DMS79 (cell line): ENCODE data around the gene PPP6R2.
"Not testable (repeated sequence)": the region's sequence is repeated elsewhere in the genome, so short reads cannot be mapped to it uniquely, and the experiment has no call there.

ENCODE experiments used
- DNase-seq: peaks from one replicate; lab custom pipeline; 2025; lab: John Stamatoyannopoulos, UW

PPP6R2 gene

DNA sequence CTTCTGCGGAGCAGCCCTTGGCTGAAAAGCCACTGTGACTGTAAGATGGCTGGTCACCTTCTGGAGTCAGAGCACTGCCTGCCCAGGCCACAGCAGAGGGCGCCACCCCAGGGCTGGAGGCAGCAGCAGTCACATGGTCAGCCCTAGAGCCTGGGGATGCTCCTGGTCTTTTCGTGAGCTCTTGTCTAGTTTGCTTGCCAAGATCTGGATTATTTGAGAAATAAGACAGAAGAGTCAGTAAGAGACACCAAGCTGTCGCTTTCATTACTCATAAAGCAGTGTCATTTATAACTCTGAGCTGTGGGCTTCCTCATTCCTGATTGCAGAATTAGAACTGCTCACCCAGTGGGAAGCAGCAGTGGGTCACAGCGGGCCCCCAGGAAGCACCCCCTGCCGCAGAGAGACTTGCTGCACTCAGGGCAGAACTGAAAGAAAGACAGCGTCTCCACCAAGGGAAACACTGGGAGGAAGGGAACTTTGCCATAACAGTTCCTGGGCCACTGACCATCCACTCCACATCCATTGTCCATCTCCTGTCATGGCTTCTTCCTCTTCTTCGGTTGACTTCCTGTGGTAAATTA is 56.7 kb downstream of the PPP6R2 start:
- no peak for DNase-seq

DNA sequence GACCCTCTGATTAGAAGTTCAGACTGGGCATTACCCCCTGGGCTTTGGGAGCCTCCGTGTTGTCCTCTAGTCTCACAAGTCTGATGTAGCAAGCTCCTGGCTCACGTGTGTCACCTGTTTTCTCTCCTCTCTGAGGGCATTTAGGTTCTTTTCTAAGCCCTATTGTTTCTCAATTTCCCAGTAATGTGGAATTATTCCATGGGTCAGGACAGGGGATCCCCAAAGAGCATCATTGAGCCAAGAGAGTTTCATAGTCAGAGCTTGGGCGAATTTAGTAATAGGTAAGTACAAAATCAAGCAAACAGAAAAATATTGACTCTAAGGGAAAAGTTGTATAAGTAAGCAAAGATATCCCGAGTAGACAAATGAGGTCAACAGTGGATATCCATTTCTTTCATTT is 57.3 kb downstream of the PPP6R2 start:
- DNase-seq: no peak

DNA sequence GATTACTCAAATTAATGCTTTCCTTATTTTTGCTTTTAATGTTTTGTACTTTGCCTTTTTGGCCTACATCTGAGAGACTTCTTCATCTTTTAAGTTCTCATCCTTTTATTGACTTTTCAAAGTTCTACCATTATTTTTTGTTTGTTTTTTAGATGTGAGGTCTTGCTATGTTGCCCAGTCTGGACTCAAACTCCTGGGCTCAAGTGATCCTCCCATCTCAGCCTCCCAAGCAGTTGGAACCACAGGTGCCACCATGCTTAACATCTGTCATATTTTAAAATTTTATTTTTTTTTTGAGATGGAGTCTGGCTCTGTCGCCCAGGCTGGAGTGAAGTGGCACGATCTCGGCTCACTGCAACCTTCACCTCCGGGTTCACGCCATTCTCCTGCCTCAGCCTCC is 57.8 kb downstream of the PPP6R2 start:
- no peak for DNase-seq

DNA sequence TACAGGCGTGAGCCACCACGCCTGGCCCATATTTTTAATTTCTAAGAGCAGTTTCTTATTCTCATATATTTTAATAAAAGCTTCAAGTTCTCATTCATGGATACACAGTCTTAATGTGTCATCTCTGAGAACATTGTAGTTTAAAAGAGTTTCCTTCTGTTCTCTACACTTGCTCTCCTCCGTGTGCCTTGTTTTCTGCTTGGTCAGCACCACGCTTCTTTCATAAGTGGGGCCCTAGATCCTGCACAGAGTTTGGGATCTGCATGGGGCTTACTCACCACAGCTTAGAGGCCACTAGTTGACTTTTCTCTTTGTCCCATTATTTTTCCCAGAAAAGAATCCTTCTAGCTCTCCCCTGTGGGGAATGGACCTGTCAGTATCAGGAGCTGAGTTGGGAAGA is 58.8 kb downstream of the PPP6R2 start:
- no peak for DNase-seq

DNA sequence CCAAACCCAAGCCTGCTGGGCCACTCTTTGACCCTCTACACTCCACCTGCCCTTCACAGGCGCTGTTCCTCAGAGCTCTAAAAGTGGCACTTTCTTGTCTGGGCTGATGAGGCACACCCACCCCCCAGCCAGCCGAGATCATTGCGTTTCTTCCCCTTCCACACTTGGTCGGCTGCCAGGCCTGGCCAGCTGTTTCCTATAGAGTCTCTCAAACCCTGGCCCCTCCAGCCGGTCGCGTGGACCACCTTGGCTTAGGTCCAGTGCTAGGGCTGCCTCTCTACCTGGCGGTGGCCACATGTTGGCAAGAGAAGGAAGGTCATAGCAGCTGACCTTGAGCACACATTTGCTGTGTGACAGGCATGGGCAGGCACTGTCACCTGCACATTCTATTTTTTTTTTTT is 60.6 kb downstream of the PPP6R2 start:
- no peak for DNase-seq

DNA sequence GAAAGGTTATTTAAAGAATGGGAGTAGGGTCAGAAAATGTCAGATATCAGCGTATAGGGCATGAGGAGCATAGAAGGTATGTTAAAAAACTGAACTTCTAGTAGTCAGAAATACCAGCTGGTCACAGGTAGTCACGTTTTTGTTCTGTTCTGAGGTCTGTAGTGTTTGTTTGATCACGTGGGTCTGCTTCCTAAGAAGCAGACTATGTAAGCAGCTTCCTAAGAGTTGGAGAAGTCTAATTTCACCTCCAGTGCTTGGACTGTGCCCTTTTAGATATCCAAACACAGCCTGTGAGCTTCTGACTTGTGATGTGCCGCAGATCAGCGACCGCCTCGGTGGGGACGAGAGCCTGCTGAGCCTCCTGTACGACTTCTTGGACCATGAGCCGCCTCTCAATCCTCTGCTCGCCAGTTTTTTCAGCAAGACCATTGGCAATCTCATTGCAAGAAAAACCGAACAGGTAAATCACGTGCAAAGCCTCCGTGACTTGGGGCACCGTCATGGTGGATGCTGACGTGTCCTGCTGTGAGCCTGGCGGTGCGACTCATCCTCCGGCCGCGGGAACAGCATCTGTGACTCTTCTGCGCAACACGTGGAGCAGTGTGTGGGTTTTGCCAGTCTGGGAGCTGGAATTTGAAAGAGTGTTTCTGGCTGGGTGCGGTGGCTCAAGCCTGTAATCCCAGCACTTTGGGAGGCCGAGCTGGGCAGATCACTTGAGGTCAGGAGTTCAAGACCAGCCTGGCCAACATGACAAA is 63.5 kb downstream of the PPP6R2 start:
- no peak for DNase-seq

DNA sequence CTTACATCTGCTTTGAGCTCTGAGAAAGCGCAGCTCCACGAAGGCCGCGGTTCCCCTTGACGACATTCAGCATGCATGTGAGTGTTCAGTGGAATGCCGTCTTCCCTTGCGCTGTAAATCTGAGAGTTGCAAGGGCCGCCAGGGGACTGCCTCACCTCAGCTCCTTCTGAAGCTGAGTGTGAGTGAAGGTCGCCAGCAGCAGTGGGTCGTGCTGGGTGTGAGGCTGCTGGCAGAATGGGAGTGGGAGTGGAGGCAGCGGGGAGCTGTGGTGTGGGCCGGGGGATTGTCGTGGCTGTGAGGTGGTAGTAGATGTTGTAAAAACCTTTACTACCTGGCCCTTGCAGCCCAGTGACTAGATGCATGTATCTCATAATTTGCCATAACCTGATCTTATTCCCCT is 65.2 kb downstream of the PPP6R2 start:
- no peak for DNase-seq

DNA sequence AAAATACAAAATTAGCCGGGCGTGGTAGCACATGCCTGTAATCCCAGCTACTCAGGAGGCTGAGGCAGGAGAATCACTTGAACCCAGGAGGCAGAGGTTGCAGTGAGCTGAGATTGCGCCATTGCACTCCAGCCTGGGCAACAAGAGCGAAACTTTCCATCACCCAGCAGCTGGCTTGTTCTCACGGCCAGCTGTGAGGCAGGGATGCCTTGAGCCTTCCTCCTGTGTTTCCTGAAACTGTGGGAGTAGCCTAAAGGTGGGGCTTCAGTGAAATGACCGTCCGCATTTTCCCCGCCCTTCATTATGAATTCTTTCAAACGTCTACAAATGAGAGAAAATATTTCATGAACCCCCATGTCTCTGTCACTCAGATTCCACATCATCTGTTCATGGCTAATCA is 65.8 kb downstream of the PPP6R2 start:
- not testable (repeated sequence) for DNase-seq

DNA sequence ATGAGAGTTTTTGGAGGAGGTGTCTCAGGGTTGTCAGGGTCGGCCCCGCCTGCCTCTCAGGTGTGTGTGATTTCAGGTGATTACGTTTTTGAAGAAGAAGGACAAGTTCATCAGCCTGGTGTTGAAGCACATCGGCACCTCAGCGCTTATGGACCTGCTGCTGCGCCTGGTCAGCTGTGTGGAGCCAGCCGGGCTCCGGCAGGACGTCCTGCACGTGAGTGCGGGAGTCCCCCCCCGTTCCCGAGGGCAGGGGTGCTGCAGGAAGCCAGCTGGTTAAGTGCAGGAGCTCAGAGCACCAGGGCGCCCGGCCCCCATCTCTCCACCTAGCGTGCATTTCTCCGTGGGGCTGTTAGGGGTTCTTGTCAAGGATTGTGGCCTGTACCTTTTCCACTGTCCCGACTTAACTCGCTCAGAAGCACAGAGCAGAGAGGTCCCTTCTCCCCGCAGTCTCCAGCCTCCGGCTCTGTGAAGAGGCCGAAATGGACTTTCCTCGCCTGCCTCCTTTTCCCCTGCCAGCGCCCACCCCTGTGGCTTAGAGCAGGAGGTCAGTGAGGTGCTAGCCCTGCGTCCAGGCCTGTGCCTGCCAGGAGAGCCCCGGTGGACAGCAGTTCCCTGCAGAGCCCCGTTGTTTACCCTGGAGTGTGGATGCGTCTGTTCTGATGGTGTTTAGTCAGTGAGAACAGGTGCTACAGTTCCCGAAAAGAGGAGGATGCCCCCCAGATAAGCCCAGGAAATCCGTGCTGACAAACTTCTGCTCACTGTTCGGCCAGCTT is 71.5 kb downstream of the PPP6R2 start:
- no peak for DNase-seq

DNA sequence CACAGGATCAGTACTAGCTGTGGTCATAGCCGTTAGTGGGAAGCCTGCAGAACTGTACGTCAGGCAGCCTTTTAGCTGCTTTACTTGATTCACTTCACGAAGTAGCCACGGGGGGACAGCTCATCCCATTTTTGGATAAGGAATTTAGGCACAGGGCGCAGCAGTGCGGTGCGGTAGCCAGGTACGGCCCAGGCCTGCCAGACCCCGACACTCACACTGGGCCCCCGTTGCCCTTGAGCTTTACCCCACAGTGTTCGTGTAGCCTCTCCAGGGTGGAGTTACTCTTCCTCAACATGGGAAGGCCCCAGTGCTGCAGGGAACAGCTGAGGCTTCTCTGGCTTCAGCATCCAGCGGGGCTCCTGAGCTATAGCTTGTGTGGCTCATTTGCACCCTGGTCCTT is 72.3 kb downstream of the PPP6R2 start:
- DNase-seq: no peak

DNA sequence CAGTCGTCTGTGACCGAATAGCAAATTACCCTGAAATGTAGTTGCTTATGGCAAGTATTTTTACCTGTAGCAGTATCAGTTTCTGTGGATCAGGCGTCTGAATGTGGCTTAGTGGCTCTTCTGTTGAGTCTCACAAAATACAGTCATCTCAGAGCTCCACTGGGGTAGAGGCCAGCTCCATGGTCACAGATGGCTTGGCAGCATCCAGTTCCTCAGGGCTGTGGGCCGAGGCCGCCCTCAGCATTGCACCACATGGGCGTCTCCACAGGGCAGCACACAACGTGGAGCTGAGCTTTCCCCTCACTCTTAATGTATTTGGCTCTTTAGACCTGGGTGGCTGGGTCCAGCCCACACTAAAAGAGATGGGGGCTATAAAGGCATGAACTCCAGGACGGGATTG is 73.9 kb downstream of the PPP6R2 start:
- no peak for DNase-seq

DNA sequence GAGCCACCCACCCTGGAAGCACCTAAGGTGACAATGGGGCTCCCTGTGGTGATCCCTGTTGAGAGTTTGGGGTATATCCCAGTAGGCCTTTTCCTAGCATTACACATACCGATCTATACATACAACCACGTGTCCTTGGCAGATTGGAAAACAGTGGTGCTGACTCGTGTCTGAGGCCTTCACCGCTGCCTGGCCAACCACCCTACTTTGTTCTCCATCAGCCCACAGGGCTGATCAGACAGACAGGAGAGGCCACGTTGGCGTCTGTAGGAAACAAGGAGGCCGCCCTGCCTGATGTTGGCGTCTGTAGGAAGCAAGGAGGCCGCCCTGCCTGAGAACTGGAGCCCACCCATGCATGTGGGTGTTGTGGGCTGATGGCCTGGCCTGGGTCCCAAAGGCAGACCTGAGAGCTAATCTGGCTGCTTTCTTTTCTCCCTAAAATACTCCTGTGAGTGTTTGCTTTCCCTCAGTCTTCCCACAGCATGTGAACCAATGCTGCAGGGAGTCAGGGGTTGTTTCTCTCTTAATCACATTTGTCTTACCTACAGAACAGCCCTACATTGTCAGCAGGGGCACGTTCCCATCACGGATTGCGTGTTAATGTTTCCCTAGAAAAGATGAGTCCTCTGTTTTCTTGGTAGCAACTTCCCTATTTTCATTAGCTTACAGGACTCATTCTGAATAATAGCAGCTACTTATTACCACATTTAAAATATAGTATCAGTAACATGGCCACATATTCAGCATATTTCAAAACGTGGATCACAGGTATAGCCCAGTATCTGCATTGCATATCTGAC is 74.5 kb downstream of the PPP6R2 start:
- DNase-seq: no peak

DNA sequence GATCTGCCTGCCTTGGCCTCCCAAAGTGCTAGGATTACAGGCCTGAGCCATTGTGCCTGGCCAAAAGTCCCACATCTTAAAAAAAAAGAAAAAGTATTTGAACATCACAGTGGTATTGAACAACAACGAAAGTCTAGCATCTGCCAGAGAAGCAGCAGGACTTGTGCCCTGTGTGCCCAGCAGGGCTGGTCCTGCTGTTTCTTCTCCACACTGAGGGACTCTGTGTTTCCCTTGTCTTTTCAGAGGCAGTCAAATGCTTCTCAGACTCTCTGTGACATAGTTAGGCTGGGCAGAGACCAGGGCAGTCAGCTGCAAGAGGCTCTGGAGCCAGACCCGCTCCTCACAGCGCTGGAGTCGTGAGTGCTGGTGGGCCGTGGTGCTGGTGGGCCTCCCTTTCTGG is 75.5 kb downstream of the PPP6R2 start:
- DNase-seq: no peak

DNA sequence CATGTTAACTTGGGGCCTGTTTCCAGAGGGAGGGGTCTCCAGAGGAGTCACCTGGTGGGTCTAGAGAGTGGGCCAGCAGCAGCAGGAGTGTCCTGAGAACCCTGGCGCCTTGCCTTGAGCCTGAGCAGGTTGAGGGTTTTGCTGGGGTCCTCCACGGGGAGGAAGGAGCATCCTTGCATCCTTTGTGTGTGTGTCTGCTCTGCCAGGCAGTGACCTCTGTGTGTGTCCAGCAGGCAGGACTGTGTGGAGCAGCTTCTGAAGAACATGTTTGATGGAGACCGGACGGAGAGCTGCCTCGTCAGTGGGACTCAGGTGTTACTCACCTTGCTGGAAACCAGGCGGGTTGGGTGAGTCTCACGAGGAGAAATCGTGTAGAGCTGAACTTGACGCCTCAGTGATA is 76.0 kb downstream of the PPP6R2 start:
- DNase-seq: no peak

DNA sequence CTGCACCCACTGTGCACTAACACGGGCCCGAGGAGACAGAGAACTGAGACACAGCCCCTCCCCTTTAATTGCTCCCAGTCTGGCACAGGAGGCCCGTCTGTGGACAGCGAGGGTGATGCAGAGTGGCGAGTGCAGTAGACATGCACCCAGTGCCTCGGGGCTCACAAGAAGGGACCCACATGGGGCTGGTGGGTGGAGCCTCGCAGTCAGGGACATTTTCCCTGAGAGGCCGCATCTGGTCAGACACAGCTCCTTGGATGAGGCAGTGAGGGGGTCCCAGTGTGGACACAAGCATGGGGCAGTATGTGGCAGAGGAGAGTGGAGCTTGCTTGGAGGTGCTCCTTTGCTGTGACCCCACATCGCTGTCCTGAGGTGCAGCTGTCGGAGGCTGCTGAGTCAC is 76.9 kb downstream of the PPP6R2 start:
- no peak for DNase-seq

DNA sequence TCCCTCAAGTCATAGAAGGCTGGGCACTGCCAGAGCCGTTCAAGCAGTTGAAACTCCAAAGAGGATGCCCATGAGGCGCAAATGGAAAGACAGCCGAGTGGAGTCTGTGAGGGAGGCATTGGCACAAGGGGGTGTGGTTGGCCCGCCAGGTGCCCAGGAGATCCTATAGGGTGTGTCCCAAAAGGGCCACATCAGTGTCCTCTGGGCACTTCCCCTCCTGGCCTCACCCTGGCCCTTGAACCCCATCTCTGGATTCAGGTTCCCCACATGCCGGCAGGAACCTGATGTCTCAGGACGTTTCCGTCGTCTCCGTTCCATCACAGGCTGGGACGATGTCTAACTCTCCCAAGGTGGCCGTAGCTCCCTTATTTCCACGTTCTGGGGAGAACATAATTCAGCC is 77.5 kb downstream of the PPP6R2 start:
- no peak for DNase-seq

DNA sequence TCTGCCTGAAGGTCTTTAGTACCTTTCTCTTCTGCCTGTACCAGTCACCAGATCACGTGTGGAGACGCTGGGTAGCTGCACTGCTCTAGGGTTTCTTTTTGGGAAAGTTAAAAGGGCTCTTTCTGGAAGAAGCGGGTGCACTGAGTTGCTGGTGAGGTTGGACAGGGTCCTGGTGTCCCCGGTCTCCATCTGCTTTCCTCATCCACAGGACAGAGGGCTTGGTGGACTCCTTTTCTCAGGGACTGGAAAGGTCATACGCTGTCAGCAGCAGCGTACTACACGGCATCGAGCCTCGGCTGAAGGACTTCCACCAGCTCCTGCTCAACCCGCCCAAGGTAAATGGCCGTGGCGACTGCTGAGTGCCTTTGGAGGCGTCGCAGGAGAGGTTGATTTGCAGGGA is 78.9 kb downstream of the PPP6R2 start:
- DNase-seq: no peak

DNA sequence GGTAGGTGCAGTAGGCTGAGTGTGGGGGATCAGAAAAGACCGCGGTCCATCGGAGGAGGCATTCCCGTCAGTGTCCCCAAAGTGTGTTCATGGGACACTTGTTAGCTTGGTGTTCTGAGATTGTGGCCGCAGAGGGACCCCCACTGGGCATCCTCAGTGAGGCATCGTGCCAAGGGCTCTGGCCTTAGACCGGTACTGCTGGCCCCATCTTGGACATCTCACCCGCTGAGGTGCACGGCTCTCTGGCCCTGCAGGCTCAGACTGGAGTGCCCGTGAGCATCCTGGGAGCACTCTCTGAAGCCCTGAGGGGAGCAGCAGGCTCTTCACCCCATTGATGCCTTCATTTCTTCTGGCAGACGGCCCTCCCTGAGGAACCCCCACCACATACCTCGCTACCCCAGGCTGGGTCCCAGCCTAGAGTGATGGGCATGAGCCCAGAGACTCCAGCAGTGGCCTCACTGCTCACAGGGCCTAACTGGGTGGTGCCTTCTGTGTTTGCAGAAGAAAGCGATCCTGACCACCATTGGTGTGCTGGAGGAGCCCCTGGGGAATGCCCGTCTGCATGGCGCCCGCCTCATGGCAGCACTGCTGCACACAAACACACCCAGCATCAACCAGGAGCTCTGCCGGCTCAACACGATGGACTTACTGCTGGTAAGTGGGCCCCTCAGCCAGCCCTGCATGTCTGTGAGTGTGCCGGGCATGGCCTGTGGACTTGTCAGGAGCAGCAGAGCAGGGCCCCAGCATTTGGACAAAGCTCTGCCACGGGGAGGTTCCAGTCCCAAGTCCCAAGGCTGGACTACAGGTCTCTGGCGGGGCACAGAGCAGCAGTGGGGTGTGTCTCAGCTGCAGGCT is 80.1 kb downstream of the PPP6R2 start:
- no peak for DNase-seq

DNA sequence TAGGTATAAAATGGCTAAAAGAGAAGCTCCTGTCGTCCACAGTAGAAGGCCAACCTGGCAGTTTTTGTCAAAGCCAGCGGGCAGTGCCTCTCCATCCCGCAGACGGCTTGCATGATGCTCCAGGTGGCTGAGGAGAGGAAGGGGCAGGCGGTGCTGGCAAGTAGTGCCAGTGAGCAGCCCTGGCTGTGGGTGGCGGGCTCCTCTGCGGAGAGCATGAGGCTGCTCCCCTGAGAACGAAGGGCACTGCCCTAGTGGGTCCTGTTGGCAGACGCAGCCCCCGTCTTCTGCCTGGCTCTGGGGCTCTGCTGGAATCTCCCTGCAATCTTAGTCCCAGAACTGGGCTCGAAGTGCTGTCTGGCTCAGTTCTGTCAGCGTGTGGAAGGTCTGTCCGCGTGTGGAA is 80.8 kb downstream of the PPP6R2 start:
- no peak for DNase-seq

DNA sequence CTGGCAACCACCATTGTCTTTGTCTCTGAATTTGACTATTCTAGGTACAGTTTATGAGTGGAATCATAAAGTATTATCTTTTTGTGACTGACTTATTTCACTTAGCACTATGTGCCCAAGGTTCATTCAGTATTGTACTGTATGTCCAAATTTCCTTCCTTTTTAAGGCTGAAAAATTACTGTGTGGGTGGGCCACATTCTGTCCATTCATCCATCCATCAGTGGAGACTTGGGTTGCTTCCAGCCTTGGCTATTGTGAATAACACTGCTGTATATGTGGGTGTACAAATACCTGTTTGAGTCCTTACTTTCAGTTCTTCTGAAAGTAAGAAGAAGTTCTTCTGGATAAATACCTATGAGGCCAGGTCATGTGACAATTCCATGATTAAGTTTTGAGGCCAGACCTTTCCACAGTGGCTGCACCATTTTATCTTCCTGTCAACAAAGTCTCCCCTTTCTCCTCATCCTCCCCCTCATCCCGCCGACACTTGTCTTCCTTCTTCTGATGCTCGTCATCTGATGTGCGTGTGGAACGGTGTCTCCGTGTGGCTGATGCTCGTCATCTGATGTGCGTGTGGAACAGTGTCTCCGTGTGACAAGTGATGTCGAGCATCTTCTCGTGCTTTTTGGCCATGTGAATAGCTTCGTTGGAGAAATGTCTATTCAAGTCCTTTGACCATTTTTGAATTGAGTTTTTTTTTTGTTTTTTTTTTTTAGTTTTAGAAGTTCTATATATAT is 82.2 kb downstream of the PPP6R2 start:
- DNase-seq: no peak
